ENCODE data around the gene ZNF157. TPM values are rescaled to one million over a fixed set of nuclear protein-coding genes. Genes with fewer than 3 reads are reported as not detected.
A peak's percentile ranks its signal among the peaks of the same experiment; 100 is the strongest.
"Not testable (repeated sequence)": the region's sequence is repeated elsewhere in the genome, so short reads cannot be mapped to it uniquely, and the experiment has no call there.

Gene ZNF157
- total RNA-seq, 1 experiment from 2014 or later, result 0.07 TPM

- H3K4me2 ChIP-seq (ENCODE audit: low read length), result no peak overlapping the region
- no peak overlapping the region for H3K27ac ChIP-seq (ENCODE audit: low read length)
- DNase-seq (no peak), ATAC-seq (no peak)
- BruUV-seq (replicated peaks), result no TSS peak
- CTCF ChIA-PET, result no interaction called here
- no peak overlapping the region for H3K4me3 ChIP-seq (ENCODE audit: low read length)
- no peaks in the 10 kb centered on the region for H3K27me3 ChIP-seq (ENCODE audit: low read length)
- intact Hi-C loops (cut with micrococcal nuclease), result no loop called here
- no peaks in the 10 kb centered on the region for H3K79me2 ChIP-seq (ENCODE audit: low read length)
- no peaks in the 10 kb centered on the region for H3K9me2 ChIP-seq (replicated peaks; ENCODE audit: low read length)
- no peak overlapping the region for H2AFZ ChIP-seq (ENCODE audit: low read length)
- no peaks in the 10 kb centered on the region for H3K36me3 ChIP-seq (ENCODE audit: low read depth, low read length)
- H3K9ac ChIP-seq (ENCODE audit: low read length), result no peak overlapping the region
- H4K20me1 ChIP-seq (ENCODE audit: low read length), result no peaks in the 10 kb centered on the region
- no peaks in the 10 kb centered on the region for H3K4me1 ChIP-seq (ENCODE audit: insufficient read depth, low read length)
- H3K9me3 ChIP-seq (ENCODE audit: low read length), result no peaks in the 10 kb centered on the region
- POLR2A ChIA-PET (ENCODE audit: unreplicated experiment), result no interaction called here
- no peaks in the 10 kb centered on the region for H3F3A ChIP-seq (ENCODE audit: low read length, unreplicated experiment)
- no peak for TF ChIP-seq EZH2 (IDR thresholded peaks at IDR 0.05; ENCODE audit: low read length, unreplicated experiment)
- TF ChIP-seq EZH2phosphoT487 (IDR thresholded peaks at IDR 0.05; ENCODE audit: borderline replicate concordance, low read length), result no peak
- no peak for TF ChIP-seq CTCF (conservative IDR thresholded peaks at IDR 0.05; ENCODE audit: low read depth, low read length)
These were observed 2.8 kb downstream of the ZNF157 start for GRCh38 chrX:47373198-47373597.

- no peaks in the 10 kb centered on the region for H4K20me1 ChIP-seq (ENCODE audit: low read length)
- no peaks in the 10 kb centered on the region for H3F3A ChIP-seq (ENCODE audit: low read length, unreplicated experiment)
- H3K4me2 ChIP-seq (ENCODE audit: low read length), result peak overlapping the region; percentile 57
- no peaks in the 10 kb centered on the region for H3K27me3 ChIP-seq (ENCODE audit: low read length)
- H3K9me2 ChIP-seq (replicated peaks; ENCODE audit: low read length), result no peaks in the 10 kb centered on the region
- H2AFZ ChIP-seq (ENCODE audit: low read length), result peak overlapping the region; percentile 79
- peak overlapping the region; percentile 31; the same call in 1 of the 2 replicates for H3K4me3 ChIP-seq (ENCODE audit: low read length)
- no peaks in the 10 kb centered on the region for H3K9me3 ChIP-seq (ENCODE audit: low read length)
- TF ChIP-seq CTCF (conservative IDR thresholded peaks at IDR 0.05; ENCODE audit: low read depth, low read length) (no peak), EZH2phosphoT487 (IDR thresholded peaks at IDR 0.05; ENCODE audit: borderline replicate concordance, low read length) (no peak), EZH2 (IDR thresholded peaks at IDR 0.05; ENCODE audit: low read length, unreplicated experiment) (no peak)
- ChIA-PET POLR2A (ENCODE audit: unreplicated experiment) (interaction anchor here (0.6 kb wide), 1 partner anchor 19 kb away, joined by 3 read pairs; no protein-coding TSS in a partner anchor), CTCF (interaction anchor here (0.7 kb wide), 1 partner anchor 147 kb away, joined by 3 read pairs; no protein-coding TSS in a partner anchor)
- ATAC-seq, result peak; percentile 22; the same call in 1 of the 2 replicates
- H3K4me1 ChIP-seq (ENCODE audit: insufficient read depth, low read length), result no peaks in the 10 kb centered on the region
- no peaks in the 10 kb centered on the region for H3K36me3 ChIP-seq (ENCODE audit: low read depth, low read length)
- peak overlapping the region; percentile 24; the same call in 1 of the 2 replicates for H3K9ac ChIP-seq (ENCODE audit: low read length)
- DNase-seq, result peak; percentile 62
- H3K79me2 ChIP-seq (ENCODE audit: low read length), result no peaks in the 10 kb centered on the region
- H3K27ac ChIP-seq (ENCODE audit: low read length), result no peak overlapping the region
- no TSS peak for BruUV-seq (replicated peaks)
- intact Hi-C loops (cut with micrococcal nuclease), result loop anchor here (5.0 kb wide), 2 partner anchors 68 to 102 kb away; partner anchors contain the start of gene ZNF41
These were observed 9.9 kb downstream of the ZNF157 start for GRCh38 chrX:47380268-47380667.

GRCh38 chrX:47380837-47381236, 10.5 kb downstream of the ZNF157 start:
- H3K36me3 ChIP-seq (ENCODE audit: low read depth, low read length); H3K27ac ChIP-seq (ENCODE audit: low read length); H3K9me3 ChIP-seq (ENCODE audit: low read length); H2AFZ ChIP-seq (ENCODE audit: low read length); H3F3A ChIP-seq (ENCODE audit: low read length, unreplicated experiment); H3K4me3 ChIP-seq (ENCODE audit: low read length); H3K79me2 ChIP-seq (ENCODE audit: low read length); H3K4me1 ChIP-seq (ENCODE audit: insufficient read depth, low read length); H3K27me3 ChIP-seq (ENCODE audit: low read length); H3K9me2 ChIP-seq (replicated peaks; ENCODE audit: low read length); H4K20me1 ChIP-seq (ENCODE audit: low read length); BruUV-seq (replicated peaks): not testable (repeated sequence)
- H3K4me2 ChIP-seq (ENCODE audit: low read length), result peak overlapping the region; percentile 16; the same call in 1 of the 2 replicates
- ATAC-seq, result peak; percentile 49
- ChIA-PET POLR2A (ENCODE audit: unreplicated experiment) (interaction anchor here (0.6 kb wide), 1 partner anchor 19 kb away, joined by 3 read pairs; no protein-coding TSS in a partner anchor), CTCF (interaction anchor here (0.7 kb wide), 1 partner anchor 146 kb away, joined by 3 read pairs; no protein-coding TSS in a partner anchor)
- intact Hi-C loops (cut with micrococcal nuclease), result loop anchor here (5.0 kb wide), 2 partner anchors 69 to 101 kb away; partner anchors contain the start of gene ZNF41
- peak; percentile 4 for DNase-seq
- peak overlapping the region; percentile 24; the same call in 1 of the 2 replicates for H3K9ac ChIP-seq (ENCODE audit: low read length)

All from PC-3 (cell line).